ENCODE results near the gene STAB2.
A peak's percentile ranks its signal among the peaks of the same experiment; 100 is the strongest.

The STAB2 gene

GRCh38 chr12:103779410-103780092 is 192.5 kb downstream of the STAB2 start:
- DNase-seq (ENCODE audit: low read depth, low spot score) = peak; percentile 78

- DNase-seq (ENCODE audit: low read depth, low spot score) = peak; percentile 60
These were observed 193.0 kb downstream of the STAB2 start for GRCh38 chr12:103780093-103780440.

- no peak for DNase-seq (ENCODE audit: low read depth, low spot score)
These were observed 193.9 kb downstream of the STAB2 start for GRCh38 chr12:103780992-103781391.

- DNase-seq (ENCODE audit: low read depth, low spot score) = no peak
These were observed 195.3 kb downstream of the STAB2 start for GRCh38 chr12:103782399-103782798.

- DNase-seq (ENCODE audit: low read depth, low spot score) = no peak
These were observed 196.9 kb downstream of the STAB2 start for GRCh38 chr12:103783744-103784664.

- peak; percentile 55 for DNase-seq (ENCODE audit: low read depth, low spot score)
These were observed 198.4 kb downstream of the STAB2 start for GRCh38 chr12:103785243-103786031.

- no peak for DNase-seq (ENCODE audit: low read depth, low spot score)
These were observed 199.1 kb downstream of the STAB2 start for GRCh38 chr12:103786201-103786600.

- DNase-seq (ENCODE audit: low read depth, low spot score) = no peak
These were observed 204.4 kb downstream of the STAB2 start for GRCh38 chr12:103791350-103791920.

- DNase-seq (ENCODE audit: low read depth, low spot score) = no peak
These were observed 206.0 kb downstream of the STAB2 start for GRCh38 chr12:103793046-103793445.

- DNase-seq (ENCODE audit: low read depth, low spot score) = no peak
These were observed 206.5 kb downstream of the STAB2 start for GRCh38 chr12:103793512-103794045.

GRCh38 chr12:103794309-103795213 is 207.5 kb downstream of the STAB2 start:
- no peak for DNase-seq (ENCODE audit: low read depth, low spot score)

- DNase-seq (ENCODE audit: low read depth, low spot score) = no peak
These were observed 211.5 kb downstream of the STAB2 start for GRCh38 chr12:103798586-103798985.

- DNase-seq (ENCODE audit: low read depth, low spot score) = no peak
These were observed 212.4 kb downstream of the STAB2 start for GRCh38 chr12:103799504-103799856.

GRCh38 chr12:103799857-103800771 is 213.0 kb downstream of the STAB2 start:
- DNase-seq (ENCODE audit: low read depth, low spot score) = peak; percentile 85

- peak; percentile 81 for DNase-seq (ENCODE audit: low read depth, low spot score)
These were observed 214.9 kb downstream of the STAB2 start for GRCh38 chr12:103801709-103802585.

- DNase-seq (ENCODE audit: low read depth, low spot score) = no peak
These were observed 215.5 kb downstream of the STAB2 start for GRCh38 chr12:103802586-103802886.

GRCh38 chr12:103803847-103804246 is 216.8 kb downstream of the STAB2 start:
- DNase-seq (ENCODE audit: low read depth, low spot score) = no peak

GRCh38 chr12:103805655-103806360 is 218.7 kb downstream of the STAB2 start:
- DNase-seq (ENCODE audit: low read depth, low spot score) = no peak

All from astrocyte of the hippocampus (primary cell).